SJSA1 (cell line): ENCODE results near the gene XIST. TPM values are rescaled to one million over a fixed set of nuclear protein-coding genes. Genes with fewer than 3 reads are reported as not detected.
"Not testable (repeated sequence)": the region's sequence is repeated elsewhere in the genome, so short reads cannot be mapped to it uniquely, and the experiment has no call there.

Source experiments
- DNase-seq, 2 experiments: peaks; one replicate each; pipeline ENCODE4 v3.0.0-alpha.2; 2015 to 2020; ENCODE audit warnings: low spot score in 2 of 2, low read depth in 1 of 2
- H3K27ac ChIP-seq: fragments of 250-450 bp; sonication (Bioruptor Pico); 2 replicates; pipeline ENCODE4 v1.5.1; 2020; ENCODE audit warnings: mild to moderate bottlenecking, moderate library complexity
- H3K27me3 ChIP-seq: fragments of 250-450 bp; sonication (Bioruptor Pico); replicated peaks from 2 replicates; pipeline ENCODE4 v1.5.1; 2020; ENCODE audit warnings: mild to moderate bottlenecking, moderate library complexity
- H3K36me3 ChIP-seq: fragments of 250-450 bp; sonication (Bioruptor Pico); 2 replicates; pipeline ENCODE4 v1.5.1; 2020; ENCODE audit warnings: mild to moderate bottlenecking
- H3K4me1 ChIP-seq: fragments of 250-450 bp; sonication (Bioruptor Pico); replicated peaks from 2 replicates; pipeline ENCODE4 v1.6.1; 2021; ENCODE audit warnings: mild to moderate bottlenecking
- H3K4me3 ChIP-seq: fragments of 250-450 bp; sonication (Bioruptor Pico); 2 replicates; pipeline ENCODE4 v1.5.1; 2020; ENCODE audit warnings: mild to moderate bottlenecking
- H3K9me3 ChIP-seq: fragments of 250-450 bp; sonication (Bioruptor Pico); replicated peaks from 2 replicates; pipeline ENCODE4 v1.5.1; 2020; ENCODE audit warnings: mild to moderate bottlenecking
- total RNA-seq: library from RNA; depleted of rRNA; stranded (reverse); fragments of >200 nt; shearing (Covaris generic); gene quantifications from 2 replicates; pipeline ENCODE4 v1.2.3, GENCODE V29; 2014

The XIST gene
- total RNA-seq, 1 experiment from 2014 or later: not detected

DNA sequence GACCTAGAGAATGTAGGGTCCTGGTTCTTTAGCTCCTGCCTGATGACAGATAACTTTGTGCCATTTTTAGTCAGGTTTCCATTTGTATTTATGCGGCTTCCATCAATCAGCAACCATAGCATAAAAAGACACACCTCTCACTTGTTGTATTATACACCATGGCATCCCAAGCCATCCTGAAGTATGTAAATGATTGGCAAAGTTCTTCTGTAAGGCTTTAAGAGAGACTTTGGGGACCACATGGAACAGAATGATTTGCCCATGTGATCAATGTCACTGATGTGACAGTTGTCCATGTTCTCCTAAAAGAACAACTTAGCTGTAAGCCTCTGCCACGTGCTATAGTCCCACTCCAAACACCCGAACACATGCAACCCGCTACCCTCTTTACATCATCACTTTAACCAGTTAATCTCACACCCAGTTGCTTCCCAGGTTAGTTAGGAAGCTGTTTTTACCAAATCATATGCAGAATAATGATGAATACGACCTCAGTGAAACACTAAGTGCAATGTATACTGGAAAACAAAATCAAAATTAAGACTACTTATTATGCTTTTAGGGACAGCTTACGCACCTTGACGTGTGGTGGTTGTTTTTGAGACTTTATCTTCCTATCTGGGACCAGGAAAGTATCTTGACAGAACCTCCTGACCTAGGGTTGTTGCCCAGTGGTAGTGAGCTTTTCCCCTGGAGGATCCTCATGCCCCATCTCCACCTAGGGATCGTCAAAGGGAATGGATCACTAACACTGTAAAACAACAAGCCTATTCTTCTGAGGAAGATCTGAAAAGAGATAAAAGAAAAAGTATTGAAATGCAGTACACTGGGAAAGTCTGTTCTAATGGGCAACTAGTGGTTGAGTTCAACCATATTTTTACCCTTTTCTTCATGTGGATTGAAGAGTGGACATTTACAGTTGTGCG, 21.8 kb downstream of the XIST start:
- no peaks in the 10 kb centered on the region for H3K36me3 ChIP-seq
- DNase-seq: no peak
- H3K4me3 ChIP-seq: no peak overlapping the region
- H3K4me1 ChIP-seq: no peaks in the 10 kb centered on the region
- no peaks in the 10 kb centered on the region for H3K27me3 ChIP-seq
- H3K27ac ChIP-seq: no peak overlapping the region
- H3K9me3 ChIP-seq: no peaks in the 10 kb centered on the region

- Histone ChIP-seq H3K9me3 (no peaks in the 10 kb centered on the region), H3K27ac (no peak overlapping the region), H3K4me1 (no peaks in the 10 kb centered on the region), H3K36me3 (no peaks in the 10 kb centered on the region), H3K27me3 (no peaks in the 10 kb centered on the region), H3K4me3 (no peak overlapping the region)
- DNase-seq: no peak
Measured at GRCh38 chrX:73829890-73830466, 22.5 kb downstream of the XIST start.

- no peaks in the 10 kb centered on the region for H3K9me3 ChIP-seq
- no peaks in the 10 kb centered on the region for H3K27me3 ChIP-seq
- no peak overlapping the region for H3K4me3 ChIP-seq
- no peaks in the 10 kb centered on the region for H3K4me1 ChIP-seq
- H3K36me3 ChIP-seq: no peaks in the 10 kb centered on the region
- H3K27ac ChIP-seq: no peak overlapping the region
- DNase-seq: no peak
Measured at GRCh38 chrX:73828080-73828720, 24.3 kb downstream of the XIST start.

GRCh38 chrX:73827406-73827805, 25.1 kb downstream of the XIST start:
- Histone ChIP-seq H3K4me1 (no peaks in the 10 kb centered on the region), H3K27me3 (no peaks in the 10 kb centered on the region), H3K9me3 (no peaks in the 10 kb centered on the region), H3K4me3 (no peak overlapping the region), H3K36me3 (no peaks in the 10 kb centered on the region), H3K27ac (no peak overlapping the region)
- DNase-seq: no peak

DNA sequence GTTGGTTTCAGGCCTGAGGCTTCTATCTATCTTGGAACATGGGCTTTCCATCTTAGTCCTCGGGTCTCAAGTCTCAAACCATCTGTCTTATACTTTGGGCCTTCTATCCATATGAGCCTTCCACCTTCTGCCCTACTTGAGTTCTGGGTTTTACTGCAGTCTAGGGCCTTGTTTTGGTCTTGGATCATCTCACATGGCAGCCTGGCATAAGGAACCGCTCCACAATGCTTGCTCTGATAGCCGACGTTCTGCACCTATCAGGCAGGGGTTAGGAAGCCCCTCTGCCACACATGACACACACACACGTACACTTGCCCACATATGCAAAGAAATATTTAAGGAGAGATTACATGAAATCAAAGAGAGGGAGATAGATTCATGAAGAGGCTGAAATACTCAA, 25.5 kb downstream of the XIST start:
- no peak for DNase-seq
- H3K27ac ChIP-seq: no peak overlapping the region
- H3K36me3 ChIP-seq: no peaks in the 10 kb centered on the region
- H3K4me1 ChIP-seq: no peaks in the 10 kb centered on the region
- H3K9me3 ChIP-seq: no peaks in the 10 kb centered on the region
- no peaks in the 10 kb centered on the region for H3K27me3 ChIP-seq
- H3K4me3 ChIP-seq: no peak overlapping the region

- H3K27ac ChIP-seq: no peak overlapping the region
- no peak for DNase-seq
- H3K9me3 ChIP-seq: no peaks in the 10 kb centered on the region
- H3K4me1 ChIP-seq: no peaks in the 10 kb centered on the region
- no peaks in the 10 kb centered on the region for H3K36me3 ChIP-seq
- H3K27me3 ChIP-seq: no peaks in the 10 kb centered on the region
- no peak overlapping the region for H3K4me3 ChIP-seq
Measured at GRCh38 chrX:73825569-73825968, 26.9 kb downstream of the XIST start.

GRCh38 chrX:73823473-73824004, 29.0 kb downstream of the XIST start:
- no peak for DNase-seq
- no peak overlapping the region for H3K4me3 ChIP-seq
- no peaks in the 10 kb centered on the region for H3K9me3 ChIP-seq
- no peaks in the 10 kb centered on the region for H3K36me3 ChIP-seq
- H3K4me1 ChIP-seq: no peaks in the 10 kb centered on the region
- no peaks in the 10 kb centered on the region for H3K27me3 ChIP-seq
- H3K27ac ChIP-seq: no peak overlapping the region

DNA sequence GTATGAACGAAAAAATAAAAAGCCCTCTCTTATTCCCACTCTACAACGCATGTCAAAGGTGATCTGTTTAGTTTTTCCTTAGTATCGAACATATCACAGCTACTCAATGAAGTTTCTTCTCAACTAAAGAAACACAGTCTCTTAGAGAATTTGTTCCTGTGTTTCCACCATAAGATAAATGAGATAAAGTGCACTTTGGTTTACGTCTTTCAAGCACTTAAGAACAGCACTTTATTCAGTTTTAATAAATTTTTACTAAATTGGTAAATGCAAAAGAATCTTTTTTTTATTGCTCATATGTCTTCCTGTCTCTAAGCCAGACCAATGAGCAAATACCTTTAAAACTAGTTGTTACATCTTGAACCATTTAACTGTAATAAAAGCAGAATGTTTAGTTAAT, 29.7 kb downstream of the XIST start:
- H3K4me3 ChIP-seq: no peak overlapping the region
- H3K9me3 ChIP-seq: no peaks in the 10 kb centered on the region
- H3K27ac ChIP-seq: no peak overlapping the region
- no peaks in the 10 kb centered on the region for H3K36me3 ChIP-seq
- H3K4me1 ChIP-seq: no peaks in the 10 kb centered on the region
- H3K27me3 ChIP-seq: no peaks in the 10 kb centered on the region
- DNase-seq: no peak

- no peak for DNase-seq
- H3K36me3 ChIP-seq: no peaks in the 10 kb centered on the region
- no peak overlapping the region for H3K4me3 ChIP-seq
- H3K4me1 ChIP-seq: no peaks in the 10 kb centered on the region
- H3K9me3 ChIP-seq: no peaks in the 10 kb centered on the region
- H3K27ac ChIP-seq: no peak overlapping the region
- H3K27me3 ChIP-seq: no peaks in the 10 kb centered on the region
Measured at GRCh38 chrX:73821921-73822559, 30.5 kb downstream of the XIST start.

DNA sequence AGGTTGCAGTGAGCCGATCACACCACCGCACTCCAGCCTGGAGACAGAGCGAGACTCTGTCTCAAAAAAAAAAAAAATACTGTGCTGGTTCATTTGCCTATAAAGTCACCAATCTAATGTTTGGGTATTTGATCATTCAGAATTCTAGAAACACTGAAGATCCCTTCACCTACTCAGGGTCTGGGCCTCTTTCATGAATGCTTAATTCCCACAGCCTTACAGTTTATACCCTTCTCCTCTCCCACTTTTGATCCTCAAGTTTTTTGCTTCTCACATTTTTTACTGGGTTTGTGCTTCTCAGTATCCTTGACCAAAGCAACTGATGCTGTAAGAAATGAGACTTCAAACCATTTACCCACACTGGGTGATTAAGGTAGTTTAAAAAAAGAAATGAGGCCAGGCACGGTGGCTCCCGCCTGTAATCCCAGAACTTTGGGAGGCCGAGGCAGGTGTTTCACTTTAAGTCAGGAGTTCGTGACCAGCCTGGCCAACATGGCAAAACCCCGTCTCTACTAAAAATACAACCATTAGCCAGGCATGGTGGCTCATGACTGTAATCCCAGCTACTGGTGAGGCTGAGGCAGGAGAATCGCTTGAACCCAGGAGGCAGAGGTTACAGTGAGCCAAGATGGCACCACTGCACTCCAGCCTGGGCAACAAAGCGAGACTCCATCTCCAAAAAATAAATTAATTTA, 32.5 kb downstream of the XIST start:
- not testable (repeated sequence) for H3K4me1 ChIP-seq, H3K4me3 ChIP-seq, H3K27ac ChIP-seq, H3K36me3 ChIP-seq, H3K27me3 ChIP-seq, DNase-seq, H3K9me3 ChIP-seq

- Histone ChIP-seq H3K36me3 (no peaks in the 10 kb centered on the region), H3K27me3 (no peaks in the 10 kb centered on the region), H3K9me3 (no peaks in the 10 kb centered on the region), H3K27ac (no peak overlapping the region), H3K4me3 (no peak overlapping the region), H3K4me1 (no peaks in the 10 kb centered on the region)
- no peak for DNase-seq
Measured at GRCh38 chrX:73818200-73819116, 34.1 kb downstream of the XIST start.

- H3K36me3 ChIP-seq: no peaks in the 10 kb centered on the region
- no peaks in the 10 kb centered on the region for H3K9me3 ChIP-seq
- H3K27me3 ChIP-seq: no peaks in the 10 kb centered on the region
- H3K4me1 ChIP-seq: no peaks in the 10 kb centered on the region
- H3K4me3 ChIP-seq: no peak overlapping the region
- no peak overlapping the region for H3K27ac ChIP-seq
- DNase-seq: no peak
Measured at GRCh38 chrX:73817393-73818199, 34.9 kb downstream of the XIST start.
